ENCODE results near the gene UBAP1L. TPM values are rescaled to one million over a fixed set of nuclear protein-coding genes. Genes with fewer than 3 reads are reported as not detected.

The UBAP1L gene
- total RNA-seq, 1 donor: 3.3 TPM

DNA sequence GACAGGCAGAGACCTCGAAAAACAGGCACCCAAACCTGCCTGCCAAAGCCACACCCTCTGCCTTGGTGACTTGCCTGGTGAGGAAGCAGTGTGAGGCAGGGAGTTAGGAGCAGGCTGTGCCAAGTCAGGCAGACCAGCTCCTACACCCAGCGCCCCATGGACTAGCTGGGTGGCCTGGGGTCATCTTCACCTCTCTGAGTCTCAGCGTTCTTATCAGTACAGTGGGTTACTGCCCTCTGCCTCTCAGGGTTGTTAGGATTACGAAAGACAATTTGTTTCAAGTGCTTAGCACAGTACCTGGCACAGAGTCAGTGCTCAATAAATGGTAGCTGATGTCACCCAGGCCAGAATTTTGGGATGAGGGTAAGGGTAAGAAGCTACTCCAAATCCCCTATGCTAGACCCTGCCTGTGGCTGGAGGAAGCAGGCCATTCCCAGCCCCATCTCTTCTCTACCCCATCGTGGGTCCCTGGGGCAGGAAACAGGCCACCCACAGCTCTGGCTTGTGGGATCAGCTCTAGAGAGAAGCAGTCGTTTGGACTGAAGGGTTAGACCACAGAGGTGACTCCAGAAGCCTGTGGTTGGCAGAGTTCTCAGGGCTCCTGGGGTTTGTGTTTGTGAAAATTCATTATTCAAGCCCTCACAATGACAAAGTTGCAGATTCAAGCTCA, 59.7 kb downstream of the UBAP1L start:
- Histone ChIP-seq H3K36me3 (ENCODE audit: insufficient read depth, low read length) (no peaks in the 10 kb centered on the region), H3K79me2 (ENCODE audit: insufficient read depth, low read length) (no peaks in the 10 kb centered on the region), H4K20me1 (ENCODE audit: insufficient read depth, low read length) (no peaks in the 10 kb centered on the region), H3K9me3 (ENCODE audit: low read depth, low read length) (no peaks in the 10 kb centered on the region), H3K4me3 (ENCODE audit: insufficient read depth, low read length) (no peak overlapping the region), H3K4me1 (ENCODE audit: insufficient read depth, low read length) (peaks cover 4% of the 10 kb centered on the region), H2AFZ (ENCODE audit: low read length) (no peak overlapping the region), H3K27me3 (ENCODE audit: insufficient read depth, low read length) (peaks cover 4% of the 10 kb centered on the region), H3K4me2 (ENCODE audit: insufficient read depth, low read length) (no peak overlapping the region), H3K27ac (ENCODE audit: low read depth, low read length) (no peak overlapping the region)
- TF ChIP-seq, protein P1, sequence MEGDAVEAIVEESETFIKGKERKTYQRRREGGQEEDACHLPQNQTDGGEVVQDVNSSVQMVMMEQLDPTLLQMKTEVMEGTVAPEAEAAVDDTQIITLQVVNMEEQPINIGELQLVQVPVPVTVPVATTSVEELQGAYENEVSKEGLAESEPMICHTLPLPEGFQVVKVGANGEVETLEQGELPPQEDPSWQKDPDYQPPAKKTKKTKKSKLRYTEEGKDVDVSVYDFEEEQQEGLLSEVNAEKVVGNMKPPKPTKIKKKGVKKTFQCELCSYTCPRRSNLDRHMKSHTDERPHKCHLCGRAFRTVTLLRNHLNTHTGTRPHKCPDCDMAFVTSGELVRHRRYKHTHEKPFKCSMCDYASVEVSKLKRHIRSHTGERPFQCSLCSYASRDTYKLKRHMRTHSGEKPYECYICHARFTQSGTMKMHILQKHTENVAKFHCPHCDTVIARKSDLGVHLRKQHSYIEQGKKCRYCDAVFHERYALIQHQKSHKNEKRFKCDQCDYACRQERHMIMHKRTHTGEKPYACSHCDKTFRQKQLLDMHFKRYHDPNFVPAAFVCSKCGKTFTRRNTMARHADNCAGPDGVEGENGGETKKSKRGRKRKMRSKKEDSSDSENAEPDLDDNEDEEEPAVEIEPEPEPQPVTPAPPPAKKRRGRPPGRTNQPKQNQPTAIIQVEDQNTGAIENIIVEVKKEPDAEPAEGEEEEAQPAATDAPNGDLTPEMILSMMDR (IDR thresholded peaks at IDR 0.05; ENCODE audit: extremely low read depth, low read depth, low read length): no peak
- no peak for DNase-seq (ENCODE audit: insufficient read length, low spot score, missing footprints)

DNA sequence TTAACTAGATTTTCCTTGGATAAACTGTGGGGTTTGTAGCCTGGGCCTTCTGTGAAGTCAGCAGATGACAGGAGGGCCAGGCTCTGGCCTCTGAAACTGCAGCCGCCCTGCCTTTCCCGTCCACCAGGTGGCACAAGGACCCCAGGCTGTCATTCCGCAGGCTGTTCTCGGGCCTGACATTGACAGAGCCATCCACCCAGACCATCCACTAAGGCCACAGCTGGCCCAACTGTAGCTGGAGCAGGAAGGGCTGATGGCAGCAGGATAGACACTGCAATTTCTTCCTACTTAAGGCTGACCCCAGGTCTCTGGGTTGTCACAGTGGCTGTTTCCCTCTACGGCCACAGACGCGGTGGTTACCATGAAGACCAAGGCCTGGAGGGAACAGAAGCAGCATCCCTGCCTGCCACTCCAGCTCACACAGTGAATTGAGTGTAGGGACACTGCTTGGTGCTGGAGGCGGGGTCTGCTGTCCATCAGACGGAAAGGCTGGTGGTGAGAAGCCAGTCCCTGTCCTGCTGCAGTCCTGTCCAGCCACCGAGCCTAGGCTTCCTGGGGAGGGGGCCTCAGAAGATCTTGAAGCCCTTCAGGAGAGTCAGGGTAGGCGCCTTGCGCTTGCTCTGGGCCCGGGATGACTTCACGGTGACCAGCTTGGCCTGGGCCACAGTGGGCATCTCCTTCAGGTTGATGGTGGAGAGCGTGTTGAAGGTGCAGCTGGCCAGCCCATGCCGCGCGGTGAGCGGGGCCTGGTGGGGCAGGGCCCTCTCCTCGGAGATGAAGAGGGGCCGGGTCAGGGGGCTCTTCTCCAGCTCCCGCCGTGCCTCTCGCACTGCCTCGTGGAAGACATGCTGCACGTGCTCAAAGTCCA, 60.4 kb downstream of the UBAP1L start:
- no peaks in the 10 kb centered on the region for H3K79me2 ChIP-seq (ENCODE audit: insufficient read depth, low read length)
- H3K4me1 ChIP-seq (ENCODE audit: insufficient read depth, low read length): peaks cover 6% of the 10 kb centered on the region
- H3K27ac ChIP-seq (ENCODE audit: low read depth, low read length): no peak overlapping the region
- no peak overlapping the region for H2AFZ ChIP-seq (ENCODE audit: low read length)
- H3K36me3 ChIP-seq (ENCODE audit: insufficient read depth, low read length): no peaks in the 10 kb centered on the region
- no peak overlapping the region for H3K4me3 ChIP-seq (ENCODE audit: insufficient read depth, low read length)
- TF ChIP-seq, protein P1 (IDR thresholded peaks at IDR 0.05; ENCODE audit: extremely low read depth, low read depth, low read length): peak; percentile 95
- DNase-seq (ENCODE audit: insufficient read length, low spot score, missing footprints): peak; percentile 97
- no peaks in the 10 kb centered on the region for H3K9me3 ChIP-seq (ENCODE audit: low read depth, low read length)
- H4K20me1 ChIP-seq (ENCODE audit: insufficient read depth, low read length): no peaks in the 10 kb centered on the region
- no peaks in the 10 kb centered on the region for H3K27me3 ChIP-seq (ENCODE audit: insufficient read depth, low read length)
- no peak overlapping the region for H3K4me2 ChIP-seq (ENCODE audit: insufficient read depth, low read length)

GRCh38 chr15:65052956-65053355, 62.0 kb downstream of the UBAP1L start:
- peaks cover 10% of the 10 kb centered on the region for H3K4me1 ChIP-seq (ENCODE audit: insufficient read depth, low read length)
- no peaks in the 10 kb centered on the region for H3K36me3 ChIP-seq (ENCODE audit: insufficient read depth, low read length)

More at GRCh38 chr15:65052956-65053355, 62.0 kb downstream of the UBAP1L start:
- Histone ChIP-seq H3K4me2 (ENCODE audit: insufficient read depth, low read length) (no peak overlapping the region), H3K27ac (ENCODE audit: low read depth, low read length) (no peak overlapping the region), H3K4me3 (ENCODE audit: insufficient read depth, low read length) (no peak overlapping the region), H3K79me2 (ENCODE audit: insufficient read depth, low read length) (no peaks in the 10 kb centered on the region), H3K9me3 (ENCODE audit: low read depth, low read length) (no peaks in the 10 kb centered on the region), H4K20me1 (ENCODE audit: insufficient read depth, low read length) (no peaks in the 10 kb centered on the region), H2AFZ (ENCODE audit: low read length) (no peak overlapping the region), H3K27me3 (ENCODE audit: insufficient read depth, low read length) (no peaks in the 10 kb centered on the region)
- DNase-seq (ENCODE audit: insufficient read length, low spot score, missing footprints): no peak
- TF ChIP-seq, protein P1 (IDR thresholded peaks at IDR 0.05; ENCODE audit: extremely low read depth, low read depth, low read length): no peak

Data from osteoblast (primary cell).